PC-9 (cell line): ENCODE results near the gene STARD3NL. TPM values are rescaled to one million over a fixed set of nuclear protein-coding genes. Genes with fewer than 3 reads are reported as not detected.

Experiments
- BruUV-seq: library from RNA; stranded (reverse); fragments of 400-500 nt; replicated peaks from 2 replicates; lab custom pipeline; 2021; lab: Mats Ljungman, UMichigan
- CTCF ChIA-PET: fragments of 300-600 bp; sonication (Branson Sonifier 250); formaldehyde crosslinking; loops from one replicate; lab custom pipeline; 2022; ENCODE audit warnings: antibody characterized with exemption; lab: Charles Lee
- POLR2A ChIA-PET: fragments of 300-600 bp; sonication (Branson Sonifier 250); formaldehyde crosslinking; loops from one replicate; lab custom pipeline; 2022; ENCODE audit warnings: antibody characterized with exemption; ENCODE audit not compliant: unreplicated experiment; lab: Charles Lee
- DNase-seq, 2 experiments: peaks; one replicate each; pipeline versions ENCODE4 v3.0.0 to v3.0.0-alpha.2; 2015 to 2022; ENCODE audit warnings: mixed read lengths in 1 of 2
- H2AFZ ChIP-seq: fragments of 200-600 bp; sonication (generic); 2 replicates; pipeline ENCODE4 v1.8.1; 2017; ENCODE audit warnings: antibody characterized with exemption
- H3F3A ChIP-seq: fragments of 200-600 bp; sonication (generic); 2 replicates; pipeline ENCODE4 v1.8.1; 2017; ENCODE audit warnings: antibody characterized with exemption, mild to moderate bottlenecking, low read depth; ENCODE audit not compliant: insufficient read depth
- H3K27ac ChIP-seq: fragments of 200-600 bp; sonication (generic); 2 replicates; pipeline ENCODE4 v1.6.1; 2016; ENCODE audit warnings: mixed run types
- H3K27me3 ChIP-seq: fragments of 200-600 bp; sonication (generic); 2 replicates; pipeline ENCODE4 v1.6.1; 2016; ENCODE audit warnings: low read depth, mixed run types; ENCODE audit not compliant: insufficient read depth
- H3K36me3 ChIP-seq: fragments of 200-600 bp; sonication (generic); 2 replicates; pipeline ENCODE4 v1.6.1; 2016; ENCODE audit warnings: low read depth, mixed run types
- H3K4me1 ChIP-seq: fragments of 200-600 bp; sonication (generic); replicated peaks from 2 replicates; pipeline ENCODE4 v1.6.1; 2016; ENCODE audit warnings: mixed run types; ENCODE audit not compliant: insufficient read depth
- H3K4me2 ChIP-seq: fragments of 200-600 bp; sonication (generic); 2 replicates; pipeline ENCODE4 v1.6.1; 2017; ENCODE audit warnings: mixed run types
- H3K4me3 ChIP-seq: fragments of 200-600 bp; sonication (generic); 2 replicates; pipeline ENCODE4 v1.6.1; 2016; ENCODE audit warnings: mixed run types
- H3K79me2 ChIP-seq: fragments of 200-600 bp; sonication (generic); 2 replicates; pipeline ENCODE4 v1.6.1; 2017; ENCODE audit warnings: low read depth, mixed run types
- H3K9me2 ChIP-seq: fragments of 200-600 bp; sonication (generic); 2 replicates; pipeline ENCODE4 v1.8.1; 2017; ENCODE audit warnings: mild to moderate bottlenecking; ENCODE audit not compliant: insufficient read depth
- H3K9me3 ChIP-seq: fragments of 200-600 bp; sonication (generic); 2 replicates; pipeline ENCODE4 v1.8.1; 2016; ENCODE audit warnings: low read depth; ENCODE audit not compliant: insufficient read depth
- H4K20me1 ChIP-seq: fragments of 200-600 bp; sonication (generic); 2 replicates; pipeline ENCODE4 v1.8.1; 2017; ENCODE audit not compliant: insufficient read depth
- EZH2 ChIP-seq: fragments of 200-600 bp; sonication (generic); IDR thresholded peaks from 2 replicates; pipeline ENCODE4 v1.8.0; 2017; ENCODE audit warnings: antibody characterized with exemption, low read depth
- intact Hi-C: fragments of 100-400 bp; cut with micrococcal nuclease; formaldehyde crosslinking; loops from one replicate; pipeline ENCODE4 v1.10.0; 2022; ENCODE audit not compliant: unreplicated experiment
- total RNA-seq: library from RNA; stranded (reverse); gene quantifications from 2 replicates; pipeline ENCODE4 v1.2.3, GENCODE V29; 2021
- TF ChIP-seq, protein P1 (sequence below): fragments of 200-600 bp; sonication (generic); conservative IDR thresholded peaks from 2 replicates; pipeline ENCODE4 v1.6.1; 2017; ENCODE audit warnings: mixed run types, antibody characterized with exemption, mild to moderate bottlenecking, moderate library complexity

The STARD3NL gene
- total RNA-seq, 1 experiment from 2014 or later: 41.4 TPM

DNA sequence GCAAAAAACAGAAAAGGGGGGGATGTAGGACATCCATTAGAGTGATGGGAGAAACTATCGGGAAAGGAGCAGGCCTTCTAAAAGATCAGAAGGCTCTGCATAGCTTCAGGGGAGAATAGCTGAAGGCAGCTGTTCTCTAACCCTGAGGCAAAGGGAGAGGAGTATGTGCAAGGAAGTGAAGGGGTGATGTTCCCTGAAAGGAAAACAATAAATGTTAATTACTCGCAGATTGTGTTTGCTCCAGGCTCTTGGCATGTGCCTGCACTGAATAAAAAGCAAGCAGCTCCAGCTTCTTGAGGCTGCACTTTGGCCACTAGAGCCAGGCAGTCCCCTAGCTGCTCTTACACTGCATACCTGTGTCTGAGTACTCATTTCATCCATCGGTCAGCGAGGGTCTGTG is 14.4 kb upstream of the STARD3NL start:
- no peaks in the 10 kb centered on the region for H3K9me2 ChIP-seq
- no peaks in the 10 kb centered on the region; the same call in 1 of the 2 replicates for H4K20me1 ChIP-seq
- H2AFZ ChIP-seq: no peak overlapping the region
- POLR2A ChIA-PET: no interaction called here
- no peak overlapping the region for H3K4me3 ChIP-seq
- H3K4me1 ChIP-seq: no peaks in the 10 kb centered on the region
- DNase-seq: no peak
- no peaks in the 10 kb centered on the region for H3K36me3 ChIP-seq
- no peaks in the 10 kb centered on the region for H3K79me2 ChIP-seq
- H3K9me3 ChIP-seq: no peaks in the 10 kb centered on the region
- BruUV-seq: no TSS peak
- TF ChIP-seq, protein P1, sequence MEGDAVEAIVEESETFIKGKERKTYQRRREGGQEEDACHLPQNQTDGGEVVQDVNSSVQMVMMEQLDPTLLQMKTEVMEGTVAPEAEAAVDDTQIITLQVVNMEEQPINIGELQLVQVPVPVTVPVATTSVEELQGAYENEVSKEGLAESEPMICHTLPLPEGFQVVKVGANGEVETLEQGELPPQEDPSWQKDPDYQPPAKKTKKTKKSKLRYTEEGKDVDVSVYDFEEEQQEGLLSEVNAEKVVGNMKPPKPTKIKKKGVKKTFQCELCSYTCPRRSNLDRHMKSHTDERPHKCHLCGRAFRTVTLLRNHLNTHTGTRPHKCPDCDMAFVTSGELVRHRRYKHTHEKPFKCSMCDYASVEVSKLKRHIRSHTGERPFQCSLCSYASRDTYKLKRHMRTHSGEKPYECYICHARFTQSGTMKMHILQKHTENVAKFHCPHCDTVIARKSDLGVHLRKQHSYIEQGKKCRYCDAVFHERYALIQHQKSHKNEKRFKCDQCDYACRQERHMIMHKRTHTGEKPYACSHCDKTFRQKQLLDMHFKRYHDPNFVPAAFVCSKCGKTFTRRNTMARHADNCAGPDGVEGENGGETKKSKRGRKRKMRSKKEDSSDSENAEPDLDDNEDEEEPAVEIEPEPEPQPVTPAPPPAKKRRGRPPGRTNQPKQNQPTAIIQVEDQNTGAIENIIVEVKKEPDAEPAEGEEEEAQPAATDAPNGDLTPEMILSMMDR: no peak
- no peak for TF ChIP-seq EZH2
- H3K4me2 ChIP-seq: no peak overlapping the region
- CTCF ChIA-PET: no interaction called here
- H3F3A ChIP-seq: no peaks in the 10 kb centered on the region
- H3K27me3 ChIP-seq: peaks cover 15% of the 10 kb centered on the region; the same call in 1 of the 2 replicates
- no peak overlapping the region for H3K27ac ChIP-seq
- intact Hi-C loops: loop anchor here (10.0 kb wide), 1 partner anchor 51 kb away; no protein-coding TSS in a partner anchor

- no peaks in the 10 kb centered on the region; the same call in 1 of the 2 replicates for H4K20me1 ChIP-seq
- BruUV-seq: no TSS peak
- ChIA-PET CTCF (interaction anchor here (0.5 kb wide), 1 partner anchor 40 kb away, joined by 3 read pairs; no protein-coding TSS in a partner anchor), POLR2A (no interaction called here)
- no peaks in the 10 kb centered on the region for H3K36me3 ChIP-seq
- no peak overlapping the region for H2AFZ ChIP-seq
- H3K9me2 ChIP-seq: no peaks in the 10 kb centered on the region
- no peak overlapping the region for H3K4me2 ChIP-seq
- intact Hi-C loops: loop anchor here (10.0 kb wide), 1 partner anchor 46 kb away; no protein-coding TSS in a partner anchor
- no peak for DNase-seq
- H3F3A ChIP-seq: no peaks in the 10 kb centered on the region
- H3K9me3 ChIP-seq: no peaks in the 10 kb centered on the region
- no peak overlapping the region for H3K4me3 ChIP-seq
- H3K27me3 ChIP-seq: peaks cover 3% of the 10 kb centered on the region; the same call in 1 of the 2 replicates
- peaks cover 10% of the 10 kb centered on the region for H3K4me1 ChIP-seq
- H3K27ac ChIP-seq: no peak overlapping the region
- no peaks in the 10 kb centered on the region for H3K79me2 ChIP-seq
- TF ChIP-seq, protein P1: no peak
- no peak for TF ChIP-seq EZH2
Measured at GRCh38 chr7:38168890-38169570, 9.0 kb upstream of the STARD3NL start.

DNA sequence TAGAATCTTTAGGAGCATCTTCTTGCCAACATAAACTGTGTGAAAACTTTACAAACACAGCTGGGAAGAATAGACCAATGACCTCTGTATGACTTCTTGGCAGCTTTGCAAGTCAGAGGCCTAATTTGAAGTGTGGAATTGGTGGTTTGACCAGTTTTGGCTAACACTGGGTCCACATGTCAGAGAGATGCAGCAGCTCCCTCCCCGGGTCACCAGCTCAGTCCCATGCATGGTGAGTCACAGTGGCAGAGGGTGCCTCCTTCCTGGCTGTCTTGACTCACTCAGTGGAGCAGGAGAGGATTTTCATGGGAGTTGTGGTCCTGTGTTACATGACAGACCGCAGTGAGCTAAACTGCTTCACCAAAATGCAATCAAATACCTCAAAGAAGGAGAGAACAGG is 8.2 kb upstream of the STARD3NL start:
- ChIA-PET CTCF (interaction anchor here (0.5 kb wide), 1 partner anchor 39 kb away, joined by 3 read pairs; no protein-coding TSS in a partner anchor), POLR2A (interaction anchor here (0.6 kb wide), 1 partner anchor 8 kb away, joined by 3 read pairs; no protein-coding TSS in a partner anchor)
- Histone ChIP-seq H3K4me3 (no peak overlapping the region), H3K9me2 (no peaks in the 10 kb centered on the region), H3K79me2 (no peaks in the 10 kb centered on the region), H3K36me3 (no peaks in the 10 kb centered on the region), H3K4me2 (0 out of 2 replicates have a peak overlapping the region, but pooled peaks have one; percentile 1), H2AFZ (peak overlapping the region; percentile 8; the same call in 1 of the 2 replicates), H3K4me1 (peaks cover 10% of the 10 kb centered on the region), H4K20me1 (no peaks in the 10 kb centered on the region; the same call in 1 of the 2 replicates), H3F3A (no peaks in the 10 kb centered on the region), H3K27me3 (peaks cover 3% of the 10 kb centered on the region; the same call in 1 of the 2 replicates), H3K9me3 (no peaks in the 10 kb centered on the region), H3K27ac (no peak overlapping the region)
- DNase-seq: peak; percentile 75 to 77
- intact Hi-C loops: loop anchor here (10.0 kb wide), 1 partner anchor 45 kb away; no protein-coding TSS in a partner anchor
- TF ChIP-seq EZH2: no peak
- no TSS peak for BruUV-seq
